Panc1 (cell line): ENCODE results near the gene CFAP410. TPM values are rescaled to one million over a fixed set of nuclear protein-coding genes. Genes with fewer than 3 reads are reported as not detected.

ENCODE experiments used
- ATAC-seq: fragments of 200-7000 bp; cut with Tn5 transposase; 2 replicates; pipeline ENCODE4 v1.9.1; 2020; ENCODE audit warnings: mild to moderate bottlenecking, moderate library complexity
- BruUV-seq: library from RNA; stranded (reverse); fragments of 400-500 nt; replicated peaks from 2 replicates; lab custom pipeline; 2021; lab: Mats Ljungman, UMichigan
- CTCF ChIA-PET: fragments of 300-600 bp; sonication (Branson Sonifier 250); formaldehyde crosslinking; loops from one replicate; lab custom pipeline; 2022; ENCODE audit warnings: antibody characterized with exemption; lab: Charles Lee
- POLR2A ChIA-PET: fragments of 300-600 bp; sonication (Branson Sonifier 250); formaldehyde crosslinking; loops from one replicate; lab custom pipeline; 2022; ENCODE audit warnings: antibody characterized with exemption; lab: Charles Lee
- DNase-seq: peaks from one replicate; pipeline ENCODE4 v3.0.0-alpha.2; 2010; ENCODE audit warnings: low read depth, low spot score
- H3K27ac ChIP-seq: 2 replicates; pipeline ENCODE4 v1.5.1; 2011; ENCODE audit warnings: mild to moderate bottlenecking, low read length, inconsistent platforms
- H3K27me3 ChIP-seq: fragments of 200-500 bp; sonication (Bioruptor generic); 2 replicates; pipeline ENCODE4 v1.6.0; 2014; ENCODE audit warnings: low read length, inconsistent platforms; ENCODE audit not compliant: control insufficient read depth, insufficient read depth
- H3K36me3 ChIP-seq: fragments of 200-500 bp; sonication (Bioruptor generic); 2 replicates; pipeline ENCODE4 v1.5.1; 2014; ENCODE audit warnings: inconsistent platforms, mild to moderate bottlenecking, low read length, moderate library complexity; ENCODE audit not compliant: control insufficient read depth, insufficient read depth
- H3K4me1 ChIP-seq: 2 replicates; pipeline ENCODE4 v1.5.1; 2011; ENCODE audit warnings: inconsistent platforms, mild to moderate bottlenecking, low read length, moderate library complexity; ENCODE audit not compliant: control insufficient read depth, insufficient read depth
- H3K4me3 ChIP-seq, 2 experiments: 2 replicates each; pipeline ENCODE4 v1.5.1; 2011 to 2012; ENCODE audit warnings: low read depth in 2 of 2, low read length in 2 of 2, mild to moderate bottlenecking in 2 of 2, inconsistent platforms in 1 of 2, moderate library complexity in 1 of 2
- H3K9me3 ChIP-seq: fragments of 200-500 bp; sonication (Bioruptor generic); 2 replicates; pipeline ENCODE4 v1.5.1; 2014; ENCODE audit warnings: low read depth, mild to moderate bottlenecking, inconsistent platforms, low read length, moderate library complexity; ENCODE audit not compliant: control insufficient read depth, insufficient read depth
- POLR2AphosphoS5 ChIP-seq: IDR thresholded peaks from 2 replicates; pipeline ENCODE4 v1.6.1; 2012; ENCODE audit warnings: mild to moderate bottlenecking, low read depth, low read length, moderate library complexity
- SIN3A ChIP-seq: IDR thresholded peaks from 2 replicates; pipeline ENCODE4 v1.6.1; 2012; ENCODE audit warnings: low read depth, mild to moderate bottlenecking, low read length, moderate library complexity, borderline replicate concordance; ENCODE audit not compliant: insufficient read depth
- TCF7L2 ChIP-seq: IDR thresholded peaks from 2 replicates; pipeline ENCODE4 v1.6.1; 2011; ENCODE audit warnings: mild to moderate bottlenecking, low read depth, low read length, inconsistent platforms
- in situ Hi-C: cut with HindIII; loops from 2 replicates; pipeline ENCODE4 v1.10.0; 2016; ENCODE audit warnings: low sequenced_read_pairs, low pct_unique_long_range_greater_than_20kb
- intact Hi-C: fragments of 100-400 bp; cut with micrococcal nuclease; formaldehyde crosslinking; loops from one replicate; pipeline ENCODE4 v1.10.0; 2022; ENCODE audit not compliant: unreplicated experiment
- total RNA-seq: library from RNA; stranded (reverse); gene quantifications from one replicate; pipeline ENCODE4 v1.2.1, GENCODE V29; 2021; ENCODE audit not compliant: unreplicated experiment
- TF ChIP-seq, protein P1 (sequence below), 2 experiments: IDR thresholded peaks; 2 replicates each; pipeline ENCODE4 v1.6.1; 2011 to 2012; ENCODE audit warnings: low read depth in 2 of 2, control low read depth in 1 of 2, low read length in 1 of 2, mild to moderate bottlenecking in 1 of 2, moderate library complexity in 1 of 2; ENCODE audit not compliant: insufficient read depth in 1 of 2
- TF ChIP-seq, protein P2 (sequence below): fragments of 450-650 bp; IDR thresholded peaks from 2 replicates; pipeline ENCODE4 v1.5.1; 2017; ENCODE audit warnings: mild to moderate bottlenecking

CFAP410 gene
- total RNA-seq, 1 experiment from 2014 or later: 11.8 TPM

DNA sequence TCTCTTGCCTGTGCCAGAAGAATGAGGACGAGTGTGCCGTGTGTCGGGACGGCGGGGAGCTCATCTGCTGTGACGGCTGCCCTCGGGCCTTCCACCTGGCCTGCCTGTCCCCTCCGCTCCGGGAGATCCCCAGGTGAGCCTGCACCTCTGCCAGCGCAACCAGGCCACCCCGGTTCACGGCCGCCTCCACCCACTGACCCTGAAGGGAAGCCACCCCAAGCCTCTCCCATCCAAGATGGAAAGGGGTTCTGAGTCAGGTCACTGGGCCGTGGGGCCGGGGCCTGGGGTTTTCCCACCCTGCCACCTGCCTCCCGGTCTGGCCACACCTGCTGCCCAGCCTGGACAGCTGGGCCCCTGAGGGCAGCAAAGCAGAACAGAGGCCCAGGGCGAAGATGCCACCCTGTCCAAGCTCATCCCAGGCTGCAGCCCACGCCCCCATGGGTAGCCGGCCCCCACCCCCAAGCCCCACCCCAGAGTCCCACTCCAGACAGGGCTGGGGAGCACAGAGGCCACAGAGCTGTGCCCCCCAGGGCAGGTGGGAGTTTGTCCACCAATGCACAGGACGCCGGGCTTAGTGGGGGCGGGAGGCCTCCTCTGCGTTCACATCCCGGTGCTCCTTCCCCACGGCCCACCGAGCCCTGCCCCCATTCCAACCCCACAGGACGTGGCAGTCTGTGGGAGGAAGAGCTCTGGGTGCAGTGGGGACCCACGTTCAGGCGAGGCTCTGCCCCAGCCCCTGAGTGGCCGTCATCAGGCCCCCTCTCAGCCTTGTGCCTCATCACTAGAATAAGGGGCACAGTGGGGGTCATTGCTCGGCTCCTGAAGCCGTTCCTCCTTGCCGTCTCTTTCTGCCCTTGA is 47.9 kb downstream of the CFAP410 start:
- ChIA-PET CTCF (no interaction called here), POLR2A (no interaction called here)
- no peak for TF ChIP-seq TCF7L2
- TF ChIP-seq POLR2AphosphoS5: no peak
- TF ChIP-seq, protein P1, sequence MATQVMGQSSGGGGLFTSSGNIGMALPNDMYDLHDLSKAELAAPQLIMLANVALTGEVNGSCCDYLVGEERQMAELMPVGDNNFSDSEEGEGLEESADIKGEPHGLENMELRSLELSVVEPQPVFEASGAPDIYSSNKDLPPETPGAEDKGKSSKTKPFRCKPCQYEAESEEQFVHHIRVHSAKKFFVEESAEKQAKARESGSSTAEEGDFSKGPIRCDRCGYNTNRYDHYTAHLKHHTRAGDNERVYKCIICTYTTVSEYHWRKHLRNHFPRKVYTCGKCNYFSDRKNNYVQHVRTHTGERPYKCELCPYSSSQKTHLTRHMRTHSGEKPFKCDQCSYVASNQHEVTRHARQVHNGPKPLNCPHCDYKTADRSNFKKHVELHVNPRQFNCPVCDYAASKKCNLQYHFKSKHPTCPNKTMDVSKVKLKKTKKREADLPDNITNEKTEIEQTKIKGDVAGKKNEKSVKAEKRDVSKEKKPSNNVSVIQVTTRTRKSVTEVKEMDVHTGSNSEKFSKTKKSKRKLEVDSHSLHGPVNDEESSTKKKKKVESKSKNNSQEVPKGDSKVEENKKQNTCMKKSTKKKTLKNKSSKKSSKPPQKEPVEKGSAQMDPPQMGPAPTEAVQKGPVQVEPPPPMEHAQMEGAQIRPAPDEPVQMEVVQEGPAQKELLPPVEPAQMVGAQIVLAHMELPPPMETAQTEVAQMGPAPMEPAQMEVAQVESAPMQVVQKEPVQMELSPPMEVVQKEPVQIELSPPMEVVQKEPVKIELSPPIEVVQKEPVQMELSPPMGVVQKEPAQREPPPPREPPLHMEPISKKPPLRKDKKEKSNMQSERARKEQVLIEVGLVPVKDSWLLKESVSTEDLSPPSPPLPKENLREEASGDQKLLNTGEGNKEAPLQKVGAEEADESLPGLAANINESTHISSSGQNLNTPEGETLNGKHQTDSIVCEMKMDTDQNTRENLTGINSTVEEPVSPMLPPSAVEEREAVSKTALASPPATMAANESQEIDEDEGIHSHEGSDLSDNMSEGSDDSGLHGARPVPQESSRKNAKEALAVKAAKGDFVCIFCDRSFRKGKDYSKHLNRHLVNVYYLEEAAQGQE (IDR thresholded peaks at IDR 0.05; ENCODE audit: insufficient read depth in 1 of 2, low read depth in 2 of 2, low read length in 1 of 2): no peak
- TF ChIP-seq, protein P2, sequence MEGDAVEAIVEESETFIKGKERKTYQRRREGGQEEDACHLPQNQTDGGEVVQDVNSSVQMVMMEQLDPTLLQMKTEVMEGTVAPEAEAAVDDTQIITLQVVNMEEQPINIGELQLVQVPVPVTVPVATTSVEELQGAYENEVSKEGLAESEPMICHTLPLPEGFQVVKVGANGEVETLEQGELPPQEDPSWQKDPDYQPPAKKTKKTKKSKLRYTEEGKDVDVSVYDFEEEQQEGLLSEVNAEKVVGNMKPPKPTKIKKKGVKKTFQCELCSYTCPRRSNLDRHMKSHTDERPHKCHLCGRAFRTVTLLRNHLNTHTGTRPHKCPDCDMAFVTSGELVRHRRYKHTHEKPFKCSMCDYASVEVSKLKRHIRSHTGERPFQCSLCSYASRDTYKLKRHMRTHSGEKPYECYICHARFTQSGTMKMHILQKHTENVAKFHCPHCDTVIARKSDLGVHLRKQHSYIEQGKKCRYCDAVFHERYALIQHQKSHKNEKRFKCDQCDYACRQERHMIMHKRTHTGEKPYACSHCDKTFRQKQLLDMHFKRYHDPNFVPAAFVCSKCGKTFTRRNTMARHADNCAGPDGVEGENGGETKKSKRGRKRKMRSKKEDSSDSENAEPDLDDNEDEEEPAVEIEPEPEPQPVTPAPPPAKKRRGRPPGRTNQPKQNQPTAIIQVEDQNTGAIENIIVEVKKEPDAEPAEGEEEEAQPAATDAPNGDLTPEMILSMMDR: no peak
- TF ChIP-seq SIN3A: no peak
- Histone ChIP-seq H3K27ac (no peak overlapping the region), H3K36me3 (no peaks in the 10 kb centered on the region), H3K9me3 (no peaks in the 10 kb centered on the region), H3K27me3 (no peaks in the 10 kb centered on the region), H3K4me3 (no peak overlapping the region), H3K4me1 (peaks cover 14% of the 10 kb centered on the region)
- ATAC-seq (no peak), DNase-seq (no peak)
- intact Hi-C loops (no loop called here), in situ Hi-C loops (no loop called here)
- BruUV-seq: no TSS peak

- no peak for TF ChIP-seq TCF7L2
- Histone ChIP-seq H3K4me1 (peaks cover 13% of the 10 kb centered on the region), H3K4me3 (no peak overlapping the region), H3K9me3 (no peaks in the 10 kb centered on the region), H3K27ac (no peak overlapping the region), H3K27me3 (no peaks in the 10 kb centered on the region), H3K36me3 (no peaks in the 10 kb centered on the region)
- CTCF ChIA-PET: no interaction called here
- ATAC-seq: no peak
- DNase-seq: no peak
- POLR2A ChIA-PET: no interaction called here
- intact Hi-C loops: no loop called here
- in situ Hi-C loops: no loop called here
- no TSS peak for BruUV-seq
These were observed 48.7 kb downstream of the CFAP410 start for GRCh38 chr21:44290327-44291077.
